Panc1 (cell line): ENCODE measurements around the gene COL1A1. TPM values are rescaled to one million over a fixed set of nuclear protein-coding genes. Genes with fewer than 3 reads are reported as not detected.

Experiments used
- ATAC-seq: fragments of 200-7000 bp; cut with Tn5 transposase; 2 replicates; pipeline ENCODE4 v1.9.1; 2020; ENCODE audit warnings: mild to moderate bottlenecking, moderate library complexity
- BruUV-seq: library from RNA; stranded (reverse); fragments of 400-500 nt; replicated peaks from 2 replicates; lab custom pipeline; 2021; lab: Mats Ljungman, UMichigan
- CTCF ChIA-PET: fragments of 300-600 bp; sonication (Branson Sonifier 250); formaldehyde crosslinking; loops from one replicate; lab custom pipeline; 2022; ENCODE audit warnings: antibody characterized with exemption; lab: Charles Lee
- POLR2A ChIA-PET: fragments of 300-600 bp; sonication (Branson Sonifier 250); formaldehyde crosslinking; loops from one replicate; lab custom pipeline; 2022; ENCODE audit warnings: antibody characterized with exemption; lab: Charles Lee
- DNase-seq: peaks from one replicate; pipeline ENCODE4 v3.0.0-alpha.2; 2010; ENCODE audit warnings: low read depth, low spot score
- H3K27ac ChIP-seq: 2 replicates; pipeline ENCODE4 v1.5.1; 2011; ENCODE audit warnings: mild to moderate bottlenecking, low read length, inconsistent platforms
- H3K27me3 ChIP-seq: fragments of 200-500 bp; sonication (Bioruptor generic); 2 replicates; pipeline ENCODE4 v1.6.0; 2014; ENCODE audit warnings: low read length, inconsistent platforms; ENCODE audit not compliant: control insufficient read depth, insufficient read depth
- H3K36me3 ChIP-seq: fragments of 200-500 bp; sonication (Bioruptor generic); 2 replicates; pipeline ENCODE4 v1.5.1; 2014; ENCODE audit warnings: inconsistent platforms, mild to moderate bottlenecking, low read length, moderate library complexity; ENCODE audit not compliant: control insufficient read depth, insufficient read depth
- H3K4me1 ChIP-seq: 2 replicates; pipeline ENCODE4 v1.5.1; 2011; ENCODE audit warnings: inconsistent platforms, mild to moderate bottlenecking, low read length, moderate library complexity; ENCODE audit not compliant: control insufficient read depth, insufficient read depth
- H3K4me3 ChIP-seq, 2 experiments: 2 replicates each; pipeline ENCODE4 v1.5.1; 2011 to 2012; ENCODE audit warnings: low read depth in 2 of 2, low read length in 2 of 2, mild to moderate bottlenecking in 2 of 2, inconsistent platforms in 1 of 2, moderate library complexity in 1 of 2
- H3K9me3 ChIP-seq: fragments of 200-500 bp; sonication (Bioruptor generic); 2 replicates; pipeline ENCODE4 v1.5.1; 2014; ENCODE audit warnings: low read depth, mild to moderate bottlenecking, inconsistent platforms, low read length, moderate library complexity; ENCODE audit not compliant: control insufficient read depth, insufficient read depth
- CTCF ChIP-seq: fragments of 450-650 bp; IDR thresholded peaks from 2 replicates; pipeline ENCODE4 v1.5.1; 2017; ENCODE audit warnings: mild to moderate bottlenecking
- POLR2AphosphoS5 ChIP-seq: IDR thresholded peaks from 2 replicates; pipeline ENCODE4 v1.6.1; 2012; ENCODE audit warnings: mild to moderate bottlenecking, low read depth, low read length, moderate library complexity
- REST ChIP-seq, 2 experiments: IDR thresholded peaks; 2 replicates each; pipeline ENCODE4 v1.6.1; 2011 to 2012; ENCODE audit warnings: low read depth in 2 of 2, control low read depth in 1 of 2, low read length in 1 of 2, mild to moderate bottlenecking in 1 of 2, moderate library complexity in 1 of 2; ENCODE audit not compliant: insufficient read depth in 1 of 2
- SIN3A ChIP-seq: IDR thresholded peaks from 2 replicates; pipeline ENCODE4 v1.6.1; 2012; ENCODE audit warnings: low read depth, mild to moderate bottlenecking, low read length, moderate library complexity, borderline replicate concordance; ENCODE audit not compliant: insufficient read depth
- TCF7L2 ChIP-seq: IDR thresholded peaks from 2 replicates; pipeline ENCODE4 v1.6.1; 2011; ENCODE audit warnings: mild to moderate bottlenecking, low read depth, low read length, inconsistent platforms
- in situ Hi-C: cut with HindIII; loops from 2 replicates; pipeline ENCODE4 v1.10.0; 2016; ENCODE audit warnings: low sequenced_read_pairs, low pct_unique_long_range_greater_than_20kb
- intact Hi-C: fragments of 100-400 bp; cut with micrococcal nuclease; formaldehyde crosslinking; loops from one replicate; pipeline ENCODE4 v1.10.0; 2022; ENCODE audit not compliant: unreplicated experiment
- total RNA-seq: library from RNA; stranded (reverse); gene quantifications from one replicate; pipeline ENCODE4 v1.2.1, GENCODE V29; 2021; ENCODE audit not compliant: unreplicated experiment

Gene COL1A1
- total RNA-seq, 1 experiment from 2014 or later: 52.7 TPM

DNA sequence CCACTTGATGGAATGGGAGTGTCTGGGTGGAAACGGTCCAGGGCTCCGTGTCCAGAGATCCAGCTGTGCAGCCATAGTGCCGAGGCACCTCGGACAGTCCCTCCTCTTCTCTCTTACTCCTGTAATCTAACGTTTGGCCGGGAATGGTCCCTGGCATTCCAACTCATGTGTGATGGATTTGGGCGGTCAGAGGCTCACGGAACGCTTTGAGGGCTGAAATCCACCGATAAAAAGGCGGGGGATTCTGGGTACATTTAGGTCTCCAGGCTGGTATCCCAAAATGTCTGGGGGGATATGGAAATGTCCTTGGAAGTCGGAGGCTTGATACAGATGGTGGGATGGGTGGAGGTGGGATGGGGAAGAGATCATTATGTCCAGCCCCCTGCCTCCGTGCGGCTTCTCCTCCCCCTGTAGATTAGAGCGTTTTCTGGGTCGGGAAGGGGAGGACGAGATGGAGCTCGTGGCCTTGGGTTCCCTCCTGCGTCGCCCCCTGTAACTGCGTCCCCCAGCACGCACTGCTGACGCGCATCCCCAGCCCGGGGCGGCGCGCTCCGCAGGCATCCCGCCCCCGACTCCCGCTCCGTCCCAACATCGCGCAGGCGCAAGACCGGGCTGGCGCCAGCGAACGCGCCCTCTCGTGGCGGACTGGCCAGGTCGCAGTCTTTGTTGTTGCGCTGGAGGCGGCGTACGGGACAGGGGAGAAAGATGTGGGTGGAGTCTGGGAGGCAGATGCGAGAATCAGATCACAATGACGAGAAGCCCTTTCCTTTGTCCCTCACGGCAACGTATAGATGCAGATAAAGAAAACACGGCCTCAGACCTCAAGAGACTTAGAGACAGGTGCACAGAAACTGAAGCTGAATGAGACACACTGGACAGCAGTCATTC lies 40.2 kb downstream of the COL1A1 start:
- ChIA-PET POLR2A (interaction anchor here (0.6 to 0.7 kb wide), 2 partner anchors 14 to 16 kb away, joined by 3 read pairs; no protein-coding TSS in a partner anchor), CTCF (interaction anchor here (0.5 to 2.0 kb wide), 7 partner anchors 9 to 157 kb away, joined by 3 to 11 read pairs (median 4); no protein-coding TSS in a partner anchor)
- TF ChIP-seq REST (IDR thresholded peaks at IDR 0.05; ENCODE audit: insufficient read depth in 1 of 2, low read depth in 2 of 2, low read length in 1 of 2): peak in 1 of 2 experiments; percentile 67; a peak in 1 of 4 replicates
- TF ChIP-seq TCF7L2: peak; percentile 76
- no peak for TF ChIP-seq SIN3A
- peak; percentile 99 for TF ChIP-seq CTCF
- TF ChIP-seq POLR2AphosphoS5: peak; percentile 57; the same call in 1 of the 2 replicates
- no TSS peak for BruUV-seq
- ATAC-seq (peak; percentile 97), DNase-seq (peak; percentile 64)
- H3K36me3 ChIP-seq: no peaks in the 10 kb centered on the region
- no peaks in the 10 kb centered on the region for H3K27me3 ChIP-seq
- H3K9me3 ChIP-seq: no peaks in the 10 kb centered on the region
- H3K4me1 ChIP-seq: peaks cover 3% of the 10 kb centered on the region; the same call in 1 of the 2 replicates
- H3K4me3 ChIP-seq: peak overlapping the region; percentile 65 to 91
- in situ Hi-C loops (no loop called here), intact Hi-C loops (loop anchor here (1.0 kb wide), 1 partner anchor 21 kb away; no protein-coding TSS in a partner anchor)
- peak overlapping the region; percentile 85 for H3K27ac ChIP-seq

DNA sequence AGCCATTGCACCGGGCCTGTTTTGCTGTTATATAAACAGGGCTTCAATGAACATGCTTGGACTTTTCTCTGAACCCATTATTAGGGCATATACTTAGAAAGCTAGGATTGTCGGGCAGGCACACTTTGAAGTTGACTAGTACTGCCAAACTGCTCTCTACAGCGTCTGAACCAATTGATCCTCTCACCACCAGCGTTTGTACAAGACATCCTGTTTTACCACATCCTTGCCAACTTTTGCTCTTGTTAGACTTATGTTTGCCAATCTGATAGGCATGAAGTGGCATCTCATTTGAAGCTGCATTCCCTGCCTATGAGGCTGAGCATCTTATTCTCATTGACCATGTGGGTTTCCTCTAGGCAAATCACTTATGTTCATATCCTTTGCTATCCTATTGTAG lies 43.5 kb downstream of the COL1A1 start:
- no TSS peak for BruUV-seq
- no peak for ATAC-seq
- POLR2A ChIA-PET: no interaction called here
- CTCF ChIA-PET: interaction anchor here (0.6 kb wide), 1 partner anchor 12 kb away, joined by 3 read pairs; no protein-coding TSS in a partner anchor
- no peak overlapping the region for H3K27ac ChIP-seq
- DNase-seq: no peak
- H3K4me1 ChIP-seq: peaks cover 32% of the 10 kb centered on the region
- TF ChIP-seq REST (IDR thresholded peaks at IDR 0.05; ENCODE audit: insufficient read depth in 1 of 2, low read depth in 2 of 2, low read length in 1 of 2): no peak
- no peak for TF ChIP-seq POLR2AphosphoS5
- TF ChIP-seq SIN3A: no peak
- no peak for TF ChIP-seq TCF7L2
- no peak for TF ChIP-seq CTCF
- H3K27me3 ChIP-seq: no peaks in the 10 kb centered on the region
- H3K4me3 ChIP-seq: no peak overlapping the region
- intact Hi-C loops: no loop called here
- in situ Hi-C loops: no loop called here
- no peaks in the 10 kb centered on the region for H3K36me3 ChIP-seq
- H3K9me3 ChIP-seq: no peaks in the 10 kb centered on the region
